GM21786 (cell line): Measurements from ENCODE around the gene EDIL3.

Experiments used
- ATAC-seq: cut with Tn5 transposase; IDR thresholded peaks from one replicate; pipeline ENCODE4 v1.9.1; 2021; ENCODE audit not compliant: unreplicated experiment

EDIL3 gene

GRCh38 chr5:83973925-83974815 is 410.5 kb downstream of the EDIL3 start:
- no peak for ATAC-seq

DNA sequence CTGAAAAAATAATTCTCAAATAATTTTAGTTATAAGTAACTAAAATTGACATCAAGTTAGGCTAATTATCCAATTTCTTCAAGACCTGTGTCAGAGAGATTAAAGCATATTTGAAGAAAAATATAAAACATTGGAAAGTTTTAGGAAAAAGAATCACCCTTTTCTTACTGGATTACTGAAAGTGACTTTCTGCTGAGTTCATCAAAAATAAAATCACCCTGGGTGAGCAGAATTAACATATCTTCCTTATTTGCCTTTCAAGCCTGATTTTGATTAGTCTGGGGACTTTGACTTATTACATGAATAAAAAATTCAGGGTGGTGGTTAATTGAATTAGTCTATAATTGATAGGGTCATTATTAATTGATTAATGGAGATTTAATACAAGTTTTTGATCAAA is 411.8 kb downstream of the EDIL3 start:
- no peak for ATAC-seq

- ATAC-seq, result no peak
Observed at GRCh38 chr5:83972236-83972635, 412.4 kb downstream of the EDIL3 start.

DNA sequence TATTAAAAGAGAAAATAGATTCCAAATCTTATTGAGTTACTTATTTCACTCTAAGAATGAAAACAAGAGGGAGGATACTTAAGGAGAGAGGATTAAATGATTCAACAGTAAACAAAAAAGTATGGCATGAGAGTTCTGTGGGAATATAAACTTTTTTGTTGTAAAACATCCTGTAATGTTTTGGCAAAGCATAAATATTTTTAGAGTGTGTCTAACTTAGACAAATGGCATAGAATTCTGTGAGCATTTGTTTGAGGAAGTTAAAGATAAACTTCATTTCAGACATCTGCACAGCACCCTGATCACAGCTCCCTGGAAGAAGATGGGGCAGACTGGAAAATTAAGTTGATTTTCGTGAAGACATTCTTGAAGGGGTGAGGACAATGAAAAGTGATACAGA is 417.3 kb downstream of the EDIL3 start:
- no peak for ATAC-seq

- no peak for ATAC-seq
Observed at GRCh38 chr5:83965441-83965840, 419.2 kb downstream of the EDIL3 start.

DNA sequence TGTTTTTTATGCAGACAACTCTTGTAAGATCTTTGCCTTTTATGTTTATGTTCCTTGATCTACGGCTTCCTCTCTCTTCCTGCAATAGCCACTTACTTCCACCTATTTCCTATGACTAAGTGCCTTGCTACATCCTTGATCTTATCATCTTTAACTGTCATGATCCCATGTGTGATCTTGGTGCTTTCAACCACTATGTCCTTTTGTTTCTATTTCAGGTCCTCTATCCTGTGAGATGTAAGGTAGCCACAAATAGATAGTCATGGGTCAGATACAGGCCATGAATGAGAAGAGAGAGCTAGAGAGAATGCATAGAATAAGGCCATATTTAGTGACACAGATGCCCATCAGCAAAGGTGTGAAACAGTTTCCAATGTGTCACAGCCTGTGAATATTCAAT is 420.4 kb downstream of the EDIL3 start:
- ATAC-seq, result no peak

- no peak for ATAC-seq
Observed at GRCh38 chr5:83957188-83957587, 427.5 kb downstream of the EDIL3 start.

DNA sequence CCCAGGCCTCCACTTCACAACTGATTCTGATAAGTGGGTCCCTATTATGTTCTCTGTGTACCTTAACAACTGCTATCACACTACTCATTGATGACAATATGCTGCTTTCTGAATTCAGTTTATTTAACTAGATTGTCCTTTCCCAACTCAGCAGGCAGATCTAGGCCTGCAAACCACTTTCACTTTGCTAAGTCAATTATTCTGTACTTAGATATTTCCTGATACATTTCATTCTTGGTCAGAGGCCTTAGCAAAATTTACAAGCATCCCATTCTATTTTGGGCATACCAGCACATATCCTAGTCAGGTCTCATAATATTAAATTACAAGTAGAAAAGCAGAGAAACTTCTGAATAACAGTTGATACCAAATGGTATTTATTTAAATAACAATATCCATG is 428.3 kb downstream of the EDIL3 start:
- ATAC-seq, result no peak

GRCh38 chr5:83955916-83956315 is 428.8 kb downstream of the EDIL3 start:
- no peak for ATAC-seq

DNA sequence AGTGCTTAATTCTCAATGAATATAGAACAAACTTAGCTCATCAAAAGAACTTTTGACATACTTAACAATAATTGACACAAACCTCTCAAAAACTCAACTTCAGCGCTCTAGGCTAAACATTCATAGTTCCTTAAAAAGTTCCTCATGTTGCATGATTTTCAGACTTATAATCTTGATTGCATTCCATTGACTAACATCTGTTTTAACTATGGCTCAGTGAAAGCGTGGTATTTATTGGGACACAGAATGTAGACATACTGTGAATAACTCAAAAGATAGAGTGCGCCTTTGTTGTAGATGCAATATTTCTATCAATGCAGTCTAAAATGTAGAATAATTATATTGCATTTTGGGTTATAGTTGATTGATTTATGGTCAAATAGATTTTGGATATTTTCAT is 436.9 kb downstream of the EDIL3 start:
- no peak for ATAC-seq

DNA sequence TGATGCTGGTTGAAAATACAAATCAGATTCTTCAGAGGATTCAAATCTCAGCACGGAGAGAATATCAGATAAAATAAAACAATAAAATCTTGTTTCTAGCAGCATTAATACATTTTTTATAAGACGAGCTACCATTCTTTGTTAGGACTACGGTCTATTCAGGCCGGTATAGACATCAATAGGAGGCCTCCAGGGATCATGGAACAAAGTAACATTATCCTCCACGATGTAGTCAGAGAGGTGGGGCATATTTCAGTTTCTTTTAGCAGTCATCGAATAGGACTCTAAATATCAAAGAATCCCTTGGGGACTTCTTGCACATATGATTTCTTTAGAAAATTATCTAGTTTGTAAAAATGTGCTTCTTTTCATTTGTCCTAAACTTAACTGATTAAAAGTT is 438.2 kb downstream of the EDIL3 start:
- ATAC-seq, result no peak

- ATAC-seq, result no peak
Observed at GRCh38 chr5:83942155-83942554, 442.5 kb downstream of the EDIL3 start.

DNA sequence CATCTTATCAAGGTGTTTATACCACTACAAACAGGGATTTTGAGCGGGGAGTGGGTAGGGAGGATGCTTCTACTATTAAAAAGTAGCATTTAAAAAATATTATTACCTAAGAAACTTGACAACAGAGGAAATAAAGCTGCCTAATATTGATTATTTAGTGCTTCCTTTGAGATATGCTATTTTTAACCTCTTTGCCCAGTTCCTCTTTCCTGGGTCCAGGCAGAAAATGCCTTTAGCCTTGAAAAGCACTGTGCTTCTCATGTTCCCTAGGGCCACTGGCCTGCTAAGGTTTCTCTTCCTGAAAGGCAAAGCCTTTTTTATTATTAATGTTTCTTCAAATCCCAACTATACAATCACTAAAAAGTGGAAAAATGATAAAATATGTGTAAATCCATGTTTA is 446.8 kb downstream of the EDIL3 start:
- ATAC-seq, result no peak

DNA sequence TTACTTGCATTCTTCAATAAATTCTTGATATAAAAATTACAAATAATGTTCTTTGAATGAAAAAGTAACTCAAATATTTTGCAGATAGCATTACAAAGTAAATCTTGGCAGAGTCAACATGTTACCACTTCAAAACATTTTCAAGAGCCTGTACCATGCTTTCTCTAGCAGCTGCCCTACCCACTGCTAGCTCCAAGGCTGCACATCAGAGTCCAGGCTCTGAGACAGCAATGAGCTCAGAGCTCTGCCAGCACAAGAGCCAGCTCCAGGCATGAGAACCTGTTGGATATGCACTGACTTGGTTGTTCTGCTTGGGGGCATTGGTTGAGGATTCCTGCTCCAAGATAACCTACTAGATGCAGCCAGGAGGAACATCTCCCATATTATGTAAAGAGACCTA is 452.7 kb downstream of the EDIL3 start:
- no peak for ATAC-seq

GRCh38 chr5:83927140-83927733 is 457.4 kb downstream of the EDIL3 start:
- ATAC-seq, result peak; percentile 76

GRCh38 chr5:83925955-83926337 is 458.7 kb downstream of the EDIL3 start:
- no peak for ATAC-seq

- no peak for ATAC-seq
Observed at GRCh38 chr5:83925321-83925954, 459.2 kb downstream of the EDIL3 start.

DNA sequence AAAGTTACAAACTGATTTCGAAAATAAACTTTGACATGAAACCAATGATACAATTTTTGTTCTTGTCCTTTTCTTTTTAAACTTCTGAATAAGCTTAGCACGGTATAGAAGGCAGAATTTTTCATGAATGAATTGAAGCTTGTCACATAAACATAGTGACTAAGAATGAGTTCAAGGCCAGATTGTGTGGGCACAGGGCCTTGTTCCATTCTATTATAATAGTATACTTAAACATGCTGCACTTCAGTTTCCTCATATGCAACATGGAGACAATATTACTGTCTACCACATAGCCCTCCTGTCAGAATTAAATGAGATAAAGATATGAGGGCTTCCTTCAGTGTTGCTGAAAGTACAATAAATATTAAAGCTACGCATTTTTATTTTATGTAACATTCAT is 459.8 kb downstream of the EDIL3 start:
- no peak for ATAC-seq

- no peak for ATAC-seq
Observed at GRCh38 chr5:83924171-83924570, 460.5 kb downstream of the EDIL3 start.

DNA sequence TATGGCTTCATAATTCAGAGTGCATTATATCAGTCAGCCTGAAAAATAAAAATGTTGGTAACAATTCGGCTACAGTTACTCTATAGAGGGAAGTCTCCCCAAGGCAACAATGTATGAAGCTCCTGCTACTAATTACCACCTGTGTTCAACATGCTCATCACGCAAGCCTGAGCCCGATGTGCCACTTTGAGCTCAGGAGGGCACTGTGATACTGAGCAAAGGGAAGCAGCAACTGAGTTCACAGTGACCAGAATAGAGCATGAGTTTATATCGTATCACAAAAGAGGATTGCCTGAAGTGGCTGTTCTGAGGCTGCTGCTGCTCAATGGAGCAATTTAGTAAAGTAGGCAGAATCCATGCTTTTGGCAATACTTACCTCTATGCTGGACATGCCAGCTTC is 462.0 kb downstream of the EDIL3 start:
- no peak for ATAC-seq

GRCh38 chr5:83921666-83922193 is 462.9 kb downstream of the EDIL3 start:
- ATAC-seq, result no peak
